Ovary (tissue), 3 donors: ENCODE data around the gene SLC51B.
A peak's percentile ranks its signal among the peaks of the same experiment; 100 is the strongest.

Experiments used
- EP300 ChIP-seq: sonication (generic); formaldehyde crosslinking; IDR thresholded peaks from one replicate; pipeline ENCODE4 v1.6.1; 2017; ENCODE audit warnings: antibody characterized with exemption
- POLR2A ChIP-seq: fragments of 450-650 bp; IDR thresholded peaks from one replicate; pipeline ENCODE4 v1.6.1; 2017; ENCODE audit warnings: antibody characterized with exemption, mild to moderate bottlenecking, moderate library complexity
- TF ChIP-seq, protein P1 (sequence below), 3 donors: fragments of 450-650 bp in 2 of 3; fragments of 200-600 bp in 1 of 3; IDR thresholded peaks; one replicate each; pipeline versions ENCODE4 v1.5.1 to v1.8.0; 2016 to 2022; ENCODE audit warnings: antibody characterized with exemption in 3 of 3, mild to moderate bottlenecking in 1 of 3
- donor health status: DM: no; HTN: no; CAD: no.

DNA sequence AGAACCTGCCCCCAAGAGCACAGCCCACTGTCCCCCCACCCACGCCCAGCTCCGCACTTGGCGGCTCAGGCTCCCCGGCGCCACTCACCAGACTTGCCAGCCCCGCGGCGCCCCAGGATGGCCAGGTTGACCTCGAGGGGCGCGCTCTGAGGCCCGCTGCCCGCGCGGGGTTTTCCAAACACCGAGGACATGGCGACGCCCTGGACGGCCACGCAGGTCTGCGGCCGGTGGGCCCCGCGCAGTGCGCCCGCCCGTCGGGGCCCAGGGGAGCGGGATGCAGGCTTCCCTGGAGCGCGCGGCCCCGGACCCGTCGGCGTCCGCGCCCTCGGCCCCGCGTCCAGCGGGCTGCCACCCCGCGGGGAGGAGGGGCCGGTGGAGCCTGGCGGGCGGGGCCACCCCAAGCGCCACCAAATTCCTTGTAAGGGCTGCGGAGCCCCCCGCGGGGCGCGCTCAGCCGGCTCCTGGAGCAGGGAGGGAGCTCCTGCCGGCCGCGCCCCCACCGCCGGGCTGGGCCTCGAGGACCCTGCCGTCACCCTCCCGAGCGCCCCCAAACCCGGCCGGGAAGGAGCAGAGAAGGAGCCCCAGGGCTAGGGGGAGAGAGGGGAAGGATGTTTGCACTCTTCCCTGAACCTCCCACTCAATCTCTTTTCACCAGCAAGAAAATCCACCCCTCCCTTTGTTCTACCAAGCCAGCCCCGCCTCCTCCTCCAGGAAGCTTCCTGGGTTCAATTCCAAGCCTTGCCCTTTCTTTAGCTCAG, 22.6 kb downstream of the SLC51B start, which contains the start of gene RASL12:
- TF ChIP-seq, protein P1, sequence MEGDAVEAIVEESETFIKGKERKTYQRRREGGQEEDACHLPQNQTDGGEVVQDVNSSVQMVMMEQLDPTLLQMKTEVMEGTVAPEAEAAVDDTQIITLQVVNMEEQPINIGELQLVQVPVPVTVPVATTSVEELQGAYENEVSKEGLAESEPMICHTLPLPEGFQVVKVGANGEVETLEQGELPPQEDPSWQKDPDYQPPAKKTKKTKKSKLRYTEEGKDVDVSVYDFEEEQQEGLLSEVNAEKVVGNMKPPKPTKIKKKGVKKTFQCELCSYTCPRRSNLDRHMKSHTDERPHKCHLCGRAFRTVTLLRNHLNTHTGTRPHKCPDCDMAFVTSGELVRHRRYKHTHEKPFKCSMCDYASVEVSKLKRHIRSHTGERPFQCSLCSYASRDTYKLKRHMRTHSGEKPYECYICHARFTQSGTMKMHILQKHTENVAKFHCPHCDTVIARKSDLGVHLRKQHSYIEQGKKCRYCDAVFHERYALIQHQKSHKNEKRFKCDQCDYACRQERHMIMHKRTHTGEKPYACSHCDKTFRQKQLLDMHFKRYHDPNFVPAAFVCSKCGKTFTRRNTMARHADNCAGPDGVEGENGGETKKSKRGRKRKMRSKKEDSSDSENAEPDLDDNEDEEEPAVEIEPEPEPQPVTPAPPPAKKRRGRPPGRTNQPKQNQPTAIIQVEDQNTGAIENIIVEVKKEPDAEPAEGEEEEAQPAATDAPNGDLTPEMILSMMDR (IDR thresholded peaks at IDR 0.05) = no peak
- TF ChIP-seq POLR2A (peak; percentile 26), EP300 (no peak)
